Medulla oblongata (tissue), 1 donor: ENCODE measurements around the gene BMP5.

Experiments
- DNase-seq: peaks from one replicate; pipeline ENCODE4 v3.0.0-alpha.2; 2015; ENCODE audit errors: extremely low spot score

Gene BMP5

DNA sequence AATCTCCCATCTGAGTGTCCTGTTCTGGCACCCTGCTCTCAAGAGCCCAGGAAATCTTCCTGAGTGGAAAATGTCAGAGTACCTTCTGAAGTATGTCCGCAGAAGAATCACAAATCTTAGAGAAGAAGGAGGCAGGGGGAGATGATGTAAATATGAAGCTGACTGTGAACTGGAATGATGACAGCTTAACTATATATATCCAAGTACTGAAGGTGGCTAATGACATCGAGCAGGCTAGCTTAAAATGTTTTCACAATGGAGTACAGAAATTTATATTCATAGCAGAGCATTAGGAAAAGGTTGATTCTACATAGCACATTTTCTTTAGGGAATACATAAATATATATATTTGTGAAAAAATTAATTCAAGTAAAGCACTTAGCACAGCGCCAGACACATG lies 64.3 kb downstream of the BMP5 start:
- DNase-seq = no peak

GRCh38 chr6:55802259-55802658 lies 73.1 kb downstream of the BMP5 start:
- no peak for DNase-seq

DNA sequence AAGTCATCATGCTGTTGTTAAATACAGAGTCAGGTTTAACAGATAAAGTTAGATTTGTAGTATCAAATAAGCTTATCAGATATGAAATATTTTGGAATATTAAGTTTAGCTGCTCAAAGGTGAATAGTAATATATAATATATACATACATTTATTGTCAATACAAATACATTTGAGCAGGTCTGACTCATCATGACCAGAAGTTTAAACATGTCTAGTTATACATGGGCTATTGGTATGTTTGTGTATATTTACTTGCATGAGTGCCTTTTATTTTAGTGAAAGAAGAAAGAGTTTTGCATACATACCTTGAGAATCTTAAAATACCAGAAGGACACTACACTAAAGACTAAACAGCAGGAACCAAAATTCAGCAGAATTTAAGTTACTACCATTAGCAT lies 76.8 kb downstream of the BMP5 start:
- no peak for DNase-seq

- DNase-seq = no peak
Measured at GRCh38 chr6:55794136-55794812, 81.1 kb downstream of the BMP5 start.

- DNase-seq = no peak
Measured at GRCh38 chr6:55785273-55785672, 90.1 kb downstream of the BMP5 start.

DNA sequence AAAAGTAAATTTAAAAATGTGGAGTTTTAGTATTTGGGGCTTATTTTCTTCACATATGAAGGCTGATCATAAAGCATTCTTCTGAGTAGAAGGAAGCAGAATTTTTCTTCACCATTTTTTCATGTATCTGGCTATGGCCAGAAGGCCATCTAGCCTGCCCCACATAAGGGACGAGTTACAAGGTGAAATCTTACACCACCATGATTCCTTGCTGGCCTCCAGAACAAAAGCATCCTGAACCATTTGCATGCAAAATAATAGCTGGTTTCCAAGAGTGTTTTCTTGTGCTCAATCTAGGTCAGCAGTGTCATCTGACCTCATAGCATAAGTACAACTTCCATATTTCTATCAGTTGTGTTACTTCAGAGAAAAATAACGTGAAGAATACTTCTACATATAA lies 93.1 kb downstream of the BMP5 start:
- no peak for DNase-seq

- DNase-seq = no peak
Measured at GRCh38 chr6:55778705-55779104, 96.7 kb downstream of the BMP5 start.

GRCh38 chr6:55777469-55777868 lies 97.9 kb downstream of the BMP5 start:
- DNase-seq = no peak

DNA sequence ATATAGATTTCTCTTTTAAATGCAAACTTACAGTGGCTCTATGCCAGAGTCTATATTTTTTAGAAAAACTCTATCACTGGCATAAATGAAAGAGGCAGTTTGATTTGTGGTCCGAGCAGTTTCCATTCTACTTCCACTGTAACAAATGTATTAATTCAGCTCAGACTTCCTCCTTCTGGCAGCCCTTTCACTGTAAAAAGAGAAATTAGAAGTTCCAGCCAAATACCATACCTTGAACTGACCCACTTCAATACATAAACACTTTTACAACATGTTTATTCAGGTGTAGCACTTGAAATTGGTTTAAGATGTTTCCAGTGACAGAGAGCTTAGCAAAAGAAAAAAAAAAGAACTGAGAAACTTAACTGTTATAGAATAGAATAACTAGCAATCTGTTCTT lies 99.3 kb downstream of the BMP5 start:
- DNase-seq = no peak

DNA sequence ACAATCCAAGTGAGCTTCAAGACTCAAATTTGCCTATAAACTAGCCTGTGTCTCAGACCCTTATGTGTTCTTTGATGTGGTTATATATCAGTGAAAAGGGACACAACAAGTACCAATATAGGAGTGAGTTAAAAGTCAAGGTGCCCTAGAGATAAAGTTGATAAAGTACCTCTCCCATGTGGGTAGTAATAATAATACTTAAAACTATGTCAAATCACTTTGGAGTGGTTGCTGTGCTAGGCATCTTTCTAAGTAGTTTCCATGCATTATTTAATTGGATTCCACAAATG lies 100.4 kb downstream of the BMP5 start:
- DNase-seq = no peak

GRCh38 chr6:55774286-55775028 lies 100.9 kb downstream of the BMP5 start:
- no peak for DNase-seq

DNA sequence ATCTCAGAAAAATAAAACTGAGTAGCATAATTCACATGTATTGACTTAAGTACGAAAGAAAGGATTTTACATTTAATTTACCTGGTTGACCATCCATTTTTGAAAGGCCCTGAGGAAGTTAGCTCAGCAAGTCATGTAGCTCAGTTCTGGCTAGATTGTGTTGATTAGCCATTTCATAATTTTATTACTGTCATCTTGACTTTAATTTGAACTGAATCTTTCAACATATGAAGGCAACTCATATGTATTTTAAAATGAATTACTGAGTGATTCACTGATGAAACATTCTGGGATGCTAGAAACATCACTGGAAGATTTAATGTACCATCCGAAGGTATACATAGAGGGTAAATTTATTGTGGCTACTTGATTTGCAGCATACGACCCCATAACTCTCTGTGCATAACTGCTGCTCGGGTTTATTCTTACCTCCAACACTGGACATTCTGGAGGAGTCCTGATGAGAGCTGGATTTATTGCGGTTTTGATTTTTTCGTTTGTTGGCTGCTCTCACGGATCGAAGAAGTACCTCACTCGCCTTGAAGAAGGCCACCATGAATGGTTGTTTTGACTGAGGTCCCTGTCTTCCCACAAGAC lies 101.7 kb downstream of the BMP5 start:
- no peak for DNase-seq

- DNase-seq = no peak
Measured at GRCh38 chr6:55772730-55773129, 102.7 kb downstream of the BMP5 start.

DNA sequence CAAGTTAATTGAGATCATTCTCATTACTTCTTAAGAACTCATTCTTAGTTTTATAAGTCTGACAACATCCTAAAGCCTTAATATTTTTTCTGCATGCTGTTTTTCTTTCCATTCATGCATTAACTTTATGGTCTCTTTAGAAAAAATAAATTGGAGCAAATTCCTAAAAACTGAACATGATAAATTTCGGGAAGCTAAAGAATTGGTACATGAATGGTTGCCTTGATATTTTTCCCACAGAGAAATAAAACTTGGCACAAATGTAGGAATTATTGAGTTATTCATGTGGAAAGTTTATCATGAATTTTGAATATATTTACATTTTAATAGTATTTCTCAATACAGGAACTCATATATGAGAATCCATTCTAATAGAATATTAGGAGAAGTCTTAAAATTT lies 115.9 kb downstream of the BMP5 start:
- no peak for DNase-seq

- DNase-seq = no peak
Measured at GRCh38 chr6:55758156-55758937, 117.0 kb downstream of the BMP5 start.

DNA sequence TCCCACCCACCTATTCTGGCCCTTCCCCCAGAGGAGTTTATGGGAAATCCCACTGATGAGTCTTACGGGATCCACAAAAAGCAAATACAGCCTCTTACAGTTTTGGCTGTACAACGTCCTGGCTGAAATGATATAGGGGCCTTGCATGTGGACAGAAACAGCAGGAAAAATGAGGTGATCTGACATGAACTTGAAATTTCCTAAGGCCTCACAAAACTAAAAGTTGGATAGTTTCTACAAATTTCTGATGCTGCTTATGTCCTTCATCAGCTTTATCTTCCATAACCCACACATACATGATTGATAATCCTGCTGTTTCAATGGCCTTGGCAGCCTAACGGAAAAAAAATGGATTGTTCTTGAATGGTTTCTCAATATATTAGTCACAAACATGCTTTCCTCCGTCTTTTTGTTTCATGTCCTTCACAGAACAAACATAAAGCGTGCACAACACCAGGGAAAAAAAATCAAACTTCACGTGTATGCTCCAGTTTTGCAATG lies 118.8 kb downstream of the BMP5 start:
- DNase-seq = no peak

- no peak for DNase-seq
Measured at GRCh38 chr6:55748880-55749279, 126.5 kb downstream of the BMP5 start.

DNA sequence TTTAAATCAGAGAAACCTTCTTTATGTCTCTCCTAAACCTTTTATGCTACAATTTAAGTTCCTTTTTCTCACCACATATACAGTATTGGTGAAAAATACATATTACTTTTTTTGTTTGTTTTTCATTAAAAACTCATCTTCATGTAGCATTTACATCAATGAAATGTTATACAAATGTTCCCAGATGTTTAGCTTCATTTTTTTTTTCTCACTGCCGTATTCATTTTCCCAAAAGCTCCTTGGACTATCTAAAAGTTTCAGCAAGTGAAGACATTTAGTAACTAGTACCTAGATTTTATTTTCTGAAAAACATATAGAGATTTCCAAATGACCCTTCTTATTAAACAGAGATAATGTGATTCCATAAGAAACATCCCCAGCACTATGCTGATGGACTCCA lies 128.9 kb downstream of the BMP5 start:
- DNase-seq = no peak

GRCh38 chr6:55734256-55734655 lies 141.1 kb downstream of the BMP5 start:
- DNase-seq = no peak

DNA sequence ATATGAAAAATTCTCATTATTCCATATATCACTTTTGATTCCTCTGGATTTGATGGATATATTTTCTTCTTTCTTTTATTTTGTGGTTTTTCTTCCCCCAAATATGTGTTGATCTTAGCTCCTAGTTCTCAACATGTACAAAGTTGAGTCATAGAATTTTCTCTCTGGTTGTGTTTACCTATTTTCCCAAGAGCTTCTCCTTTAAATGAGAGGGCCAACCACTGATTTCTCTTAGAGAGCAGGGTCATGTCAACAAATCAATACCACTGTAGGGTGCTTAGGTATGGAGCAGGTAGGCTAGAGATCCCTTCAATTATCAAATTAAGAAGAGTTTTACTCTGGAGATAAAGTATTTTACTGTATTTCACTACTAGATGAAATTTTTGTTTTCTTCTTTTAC lies 145.7 kb downstream of the BMP5 start:
- DNase-seq = no peak

- DNase-seq = no peak
Measured at GRCh38 chr6:55726144-55726543, 149.2 kb downstream of the BMP5 start.

GRCh38 chr6:55714831-55715230 lies 160.6 kb downstream of the BMP5 start:
- no peak for DNase-seq
